ENCODE measurements around the gene IGSF23. TPM values are rescaled to one million over a fixed set of nuclear protein-coding genes. Genes with fewer than 3 reads are reported as not detected.
A peak's percentile ranks its signal among the peaks of the same experiment; 100 is the strongest.

Gene IGSF23
- total and polyA plus RNA-seq, 2 donors (not counting 1 experiment from before 2014, with no cell fraction given): not detected

- Histone ChIP-seq H3K79me2 (ENCODE audit: control insufficient read depth, insufficient read depth, low read length) (no peaks in the 10 kb centered on the region), H3K9ac (ENCODE audit: low read length) (no peak overlapping the region), H3K27me3 (replicated peaks in 1 of 4; ENCODE audit: control extremely low read depth in 1 of 4, control insufficient read depth in 3 of 4, insufficient read depth in 4 of 4, low read length in 3 of 4) (no peaks in the 10 kb centered on the region), H3K36me3 (replicated peaks in 1 of 2; ENCODE audit: control extremely low read depth in 1 of 2, control insufficient read depth in 1 of 2, extremely low read depth in 1 of 2, insufficient read depth in 2 of 2, low read length in 1 of 2) (no peaks in the 10 kb centered on the region), H4K20me1 (ENCODE audit: control insufficient read depth, insufficient read depth, low read length, poor library complexity, severe bottlenecking) (no peaks in the 10 kb centered on the region), H2AFZ (ENCODE audit: insufficient read depth, low read depth, low read length, poor library complexity, severe bottlenecking) (no peak overlapping the region), H3K4me2 (replicated peaks; ENCODE audit: low read depth, low read length, poor library complexity, severe bottlenecking) (no peak overlapping the region), H3K4me1 (ENCODE audit: control insufficient read depth in 2 of 2, insufficient read depth in 2 of 2, low read length in 2 of 2) (peaks cover 7 to 18% of the 10 kb centered on the region in 2 donors), H3K4me3 (ENCODE audit: control extremely low read depth in 1 of 5, extremely low read depth in 1 of 5, insufficient read depth in 1 of 5, low read depth in 2 of 5, low read length in 4 of 5) (no peak overlapping the region), H3K9me3 (ENCODE audit: control extremely low read depth in 1 of 3, control insufficient read depth in 2 of 3, insufficient read depth in 1 of 3, low read length in 2 of 3) (peaks cover 0 to 8% (median 0%) of the 10 kb centered on the region in 3 donors), H3K27ac (ENCODE audit: low read length in 2 of 2) (no peak overlapping the region)
- Mint-ChIP-seq H3K9me3 (ENCODE audit: insufficient read depth) (no peaks in the 10 kb centered on the region), H3K4me3 (no peak overlapping the region), H3K4me1 (peaks cover 18% of the 10 kb centered on the region), H3K27ac (peak overlapping the region; percentile 64), H3K27me3 (no peaks in the 10 kb centered on the region)
- POLR2A ChIA-PET: no interaction called here
- CTCF ChIA-PET: interaction anchor here (0.9 to 2.5 kb wide), 15 partner anchors 9 to 138 kb away, joined by 3 to 19 read pairs (median 4); partner anchors contain the start of gene CEACAM19
- ATAC-seq (ENCODE audit: low read depth) (peak; percentile 47), DNase-seq (peak; percentile 82)
- 41% methylated on average over 25 of the region's 25 CpGs for WGBS (ENCODE audit: insufficient coverage)
- intact Hi-C loops (cut with micrococcal nuclease): loop anchor here (1.0 to 10.0 kb wide), 2 partner anchors 86 to 187 kb away; partner anchors contain the start of gene NECTIN2
- no peak for TF ChIP-seq EZH2 (IDR thresholded peaks at IDR 0.05; ENCODE audit: borderline replicate concordance, insufficient read depth, low read depth, low read length, poor library complexity, severe bottlenecking)
- peak; percentile 88 for TF ChIP-seq CTCF (IDR thresholded peaks at IDR 0.05)
Observed at GRCh38 chr19:44657211-44657921, 44.0 kb downstream of the IGSF23 start.

Data from B cell (primary cell).